ENCODE measurements around the gene FLYWCH1. TPM values are rescaled to one million over a fixed set of nuclear protein-coding genes. Genes with fewer than 3 reads are reported as not detected.

Gene FLYWCH1
- total and polyA plus RNA-seq, 9 of the 15 experiments (the other 6 are each of a cell fraction or from before 2014, with no cell fraction given), result 0.18 to 33.6 (median 11.3) TPM

DNA sequence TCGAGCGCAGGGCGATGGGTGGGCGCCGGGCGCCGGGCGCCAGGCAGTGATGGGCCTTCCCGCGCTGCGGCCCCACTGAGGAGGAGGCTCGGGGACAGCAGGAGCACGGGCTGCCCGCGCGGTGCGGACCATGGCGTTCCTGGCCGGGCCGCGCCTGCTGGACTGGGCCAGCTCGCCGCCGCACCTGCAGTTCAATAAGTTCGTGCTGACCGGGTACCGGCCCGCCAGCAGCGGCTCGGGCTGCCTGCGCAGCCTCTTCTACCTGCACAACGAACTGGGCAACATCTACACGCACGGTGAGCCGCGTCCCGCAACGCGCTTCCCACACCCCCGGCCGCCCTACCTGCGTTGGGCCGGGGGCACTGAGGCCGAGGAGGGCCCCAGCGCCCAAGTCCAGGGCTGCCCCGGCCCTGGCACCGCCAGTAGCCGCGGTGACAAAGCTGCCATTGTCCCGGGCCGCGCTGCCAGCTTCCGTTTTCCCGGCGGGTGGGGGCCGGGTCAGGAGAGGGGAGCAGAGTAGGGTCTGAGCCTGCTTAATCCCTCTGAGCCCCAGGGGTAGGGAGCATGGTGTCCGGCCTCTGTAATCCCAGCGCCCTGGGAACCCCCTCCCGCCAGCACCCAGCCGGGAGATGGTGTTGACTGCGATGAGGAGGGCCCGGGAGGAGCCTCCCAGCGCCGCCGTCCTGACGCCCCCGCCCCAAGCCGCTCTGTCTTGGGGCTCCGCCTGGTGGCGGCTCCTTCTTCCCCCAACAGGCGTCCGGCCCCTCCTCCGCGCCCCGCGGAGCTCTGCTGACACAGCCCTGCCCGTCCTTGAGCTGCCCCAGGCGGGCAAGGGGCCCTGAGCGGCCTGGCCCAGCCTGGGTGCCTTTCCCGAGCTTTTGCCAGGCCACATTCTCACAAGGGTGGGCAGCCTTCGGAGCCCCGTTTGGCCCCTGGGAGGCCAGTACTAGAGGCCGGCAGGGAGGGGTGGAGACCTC is 58.1 kb downstream of the FLYWCH1 start (continued):
- TF ChIP-seq ZNF277 (CRISPR knock-in tag; IDR thresholded peaks at IDR 0.05; ENCODE audit: borderline replicate concordance) (no peak), PML (IDR thresholded peaks at IDR 0.05; ENCODE audit: low read length) (no peak), SMAD4 (CRISPR knock-in tag; conservative IDR thresholded peaks at IDR 0.05) (peak; percentile 78), EGR1 (conservative IDR thresholded peaks at IDR 0.05) (peak; percentile 96), ZNF174 (CRISPR knock-in tag; IDR thresholded peaks at IDR 0.05) (no peak), HMG20B (CRISPR knock-in tag; IDR thresholded peaks at IDR 0.05) (no peak), HOMEZ (CRISPR knock-in tag; IDR thresholded peaks at IDR 0.05) (no peak), HMG20A (CRISPR knock-in tag; conservative IDR thresholded peaks at IDR 0.05) (no peak), GATAD2A (IDR thresholded peaks at IDR 0.05) (0 out of 2 replicates have a peak, but pooled peaks have one; percentile 9), E2F8 (IDR thresholded peaks at IDR 0.05; ENCODE audit: low read depth, partially characterized antibody) (peak; percentile 48), CTBP1 (IDR thresholded peaks at IDR 0.05; ENCODE audit: borderline replicate concordance) (peak; percentile 69)
- TF ChIP-seq, protein P1, sequence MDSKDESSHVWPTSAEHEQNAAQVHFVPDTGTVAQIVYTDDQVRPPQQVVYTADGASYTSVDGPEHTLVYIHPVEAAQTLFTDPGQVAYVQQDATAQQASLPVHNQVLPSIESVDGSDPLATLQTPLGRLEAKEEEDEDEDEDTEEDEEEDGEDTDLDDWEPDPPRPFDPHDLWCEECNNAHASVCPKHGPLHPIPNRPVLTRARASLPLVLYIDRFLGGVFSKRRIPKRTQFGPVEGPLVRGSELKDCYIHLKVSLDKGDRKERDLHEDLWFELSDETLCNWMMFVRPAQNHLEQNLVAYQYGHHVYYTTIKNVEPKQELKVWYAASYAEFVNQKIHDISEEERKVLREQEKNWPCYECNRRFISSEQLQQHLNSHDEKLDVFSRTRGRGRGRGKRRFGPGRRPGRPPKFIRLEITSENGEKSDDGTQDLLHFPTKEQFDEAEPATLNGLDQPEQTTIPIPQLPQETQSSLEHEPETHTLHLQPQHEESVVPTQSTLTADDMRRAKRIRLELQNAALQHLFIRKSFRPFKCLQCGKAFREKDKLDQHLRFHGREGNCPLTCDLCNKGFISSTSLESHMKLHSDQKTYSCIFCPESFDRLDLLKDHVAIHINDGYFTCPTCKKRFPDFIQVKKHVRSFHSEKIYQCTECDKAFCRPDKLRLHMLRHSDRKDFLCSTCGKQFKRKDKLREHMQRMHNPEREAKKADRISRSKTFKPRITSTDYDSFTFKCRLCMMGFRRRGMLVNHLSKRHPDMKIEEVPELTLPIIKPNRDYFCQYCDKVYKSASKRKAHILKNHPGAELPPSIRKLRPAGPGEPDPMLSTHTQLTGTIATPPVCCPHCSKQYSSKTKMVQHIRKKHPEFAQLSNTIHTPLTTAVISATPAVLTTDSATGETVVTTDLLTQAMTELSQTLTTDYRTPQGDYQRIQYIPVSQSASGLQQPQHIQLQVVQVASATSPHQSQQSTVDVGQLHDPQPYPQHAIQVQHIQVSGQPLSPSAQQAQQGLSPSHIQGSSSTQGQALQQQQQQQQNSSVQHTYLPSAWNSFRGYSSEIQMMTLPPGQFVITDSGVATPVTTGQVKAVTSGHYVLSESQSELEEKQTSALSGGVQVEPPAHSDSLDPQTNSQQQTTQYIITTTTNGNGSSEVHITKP (IDR thresholded peaks at IDR 0.05; ENCODE audit: partially characterized antibody), result peak; percentile 4
- TF ChIP-seq, protein P2, sequence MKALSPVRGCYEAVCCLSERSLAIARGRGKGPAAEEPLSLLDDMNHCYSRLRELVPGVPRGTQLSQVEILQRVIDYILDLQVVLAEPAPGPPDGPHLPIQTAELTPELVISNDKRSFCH (CRISPR knock-in tag; IDR thresholded peaks at IDR 0.05), result no peak
- TF ChIP-seq, protein P2 (tag; IDR thresholded peaks at IDR 0.05), result no peak
- TF ChIP-seq, protein P3, sequence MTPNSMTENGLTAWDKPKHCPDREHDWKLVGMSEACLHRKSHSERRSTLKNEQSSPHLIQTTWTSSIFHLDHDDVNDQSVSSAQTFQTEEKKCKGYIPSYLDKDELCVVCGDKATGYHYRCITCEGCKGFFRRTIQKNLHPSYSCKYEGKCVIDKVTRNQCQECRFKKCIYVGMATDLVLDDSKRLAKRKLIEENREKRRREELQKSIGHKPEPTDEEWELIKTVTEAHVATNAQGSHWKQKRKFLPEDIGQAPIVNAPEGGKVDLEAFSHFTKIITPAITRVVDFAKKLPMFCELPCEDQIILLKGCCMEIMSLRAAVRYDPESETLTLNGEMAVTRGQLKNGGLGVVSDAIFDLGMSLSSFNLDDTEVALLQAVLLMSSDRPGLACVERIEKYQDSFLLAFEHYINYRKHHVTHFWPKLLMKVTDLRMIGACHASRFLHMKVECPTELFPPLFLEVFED (CRISPR knock-in tag; conservative IDR thresholded peaks at IDR 0.05), result 0 out of 2 replicates have a peak, but pooled peaks have one; percentile 68

Data from K562 (cell line).